RWPE1 (cell line): ENCODE data around the gene CDH13.

Experiments used
- CTCF ChIA-PET: fragments of 350-600 bp; sonication (Branson Sonifier 250); formaldehyde crosslinking; extraction: SDS; loops from one replicate; lab custom pipeline; 2021; lab: Yijun Ruan, JAX
- POLR2A ChIA-PET: fragments of 400-600 bp; formaldehyde crosslinking; extraction: SDS; loops from one replicate; lab custom pipeline; 2020; ENCODE audit warnings: antibody characterized with exemption; ENCODE audit not compliant: low non-redundant PET; lab: Yijun Ruan, JAX
- DNase-seq: peaks from one replicate; pipeline ENCODE4 v3.0.0; 2012; ENCODE audit warnings: low spot score
- H3K27ac ChIP-seq: fragments of 450-650 bp; 2 replicates; pipeline ENCODE4 v1.5.1; 2017
- CTCF ChIP-seq: fragments of 450-650 bp; conservative IDR thresholded peaks from 2 replicates; pipeline ENCODE4 v1.5.1; 2017; ENCODE audit warnings: low read depth, mild to moderate bottlenecking

CDH13 gene

GRCh38 chr16:82694239-82694874 is 67.6 kb downstream of the CDH13 start:
- POLR2A ChIA-PET = no interaction called here
- DNase-seq = peak; percentile 26

GRCh38 chr16:82695806-82696205 is 69.0 kb downstream of the CDH13 start:
- ChIA-PET CTCF (no interaction called here), POLR2A (no interaction called here)
- H3K27ac ChIP-seq = no peak overlapping the region
- TF ChIP-seq CTCF = no peak
- no peak for DNase-seq

More at GRCh38 chr16:82694239-82694874, 67.6 kb downstream of the CDH13 start:
- CTCF ChIA-PET = no interaction called here
- no peak for TF ChIP-seq CTCF
- no peak overlapping the region for H3K27ac ChIP-seq

GRCh38 chr16:82699260-82699659 is 72.5 kb downstream of the CDH13 start:
- ChIA-PET CTCF (no interaction called here), POLR2A (no interaction called here)
- DNase-seq = no peak
- no peak for TF ChIP-seq CTCF
- peak overlapping the region; percentile 76 for H3K27ac ChIP-seq

GRCh38 chr16:82699711-82700495 is 73.1 kb downstream of the CDH13 start:
- no peak for TF ChIP-seq CTCF
- CTCF ChIA-PET = no interaction called here
- no peak overlapping the region for H3K27ac ChIP-seq
- peak; percentile 59 for DNase-seq
- POLR2A ChIA-PET = no interaction called here

GRCh38 chr16:82700541-82701235 is 73.9 kb downstream of the CDH13 start:
- DNase-seq = peak; percentile 14
- no peak overlapping the region for H3K27ac ChIP-seq
- CTCF ChIA-PET = no interaction called here
- TF ChIP-seq CTCF = no peak
- POLR2A ChIA-PET = no interaction called here

GRCh38 chr16:82701442-82701955 is 74.7 kb downstream of the CDH13 start:
- ChIA-PET CTCF (no interaction called here), POLR2A (no interaction called here)
- no peak overlapping the region for H3K27ac ChIP-seq
- DNase-seq = no peak
- TF ChIP-seq CTCF = no peak
